Glomerular endothelial cell (primary cell): ENCODE measurements around the gene JARID2. TPM values are rescaled to one million over a fixed set of nuclear protein-coding genes. Genes with fewer than 3 reads are reported as not detected.

Experiments used
- DNase-seq: peaks from one replicate; pipeline ENCODE4 v3.0.0-alpha.2; 2011; ENCODE audit warnings: low read depth, low spot score; ENCODE audit errors: extremely low read depth
- total RNA-seq: library from RNA; depleted of rRNA; stranded (reverse); fragments of >200 nt; gene quantifications from 2 replicates; pipeline ENCODE4 v1.2.3, GENCODE V29; 2015

The JARID2 gene
- total RNA-seq, 1 donor from 2014 or later: 16.7 TPM

DNA sequence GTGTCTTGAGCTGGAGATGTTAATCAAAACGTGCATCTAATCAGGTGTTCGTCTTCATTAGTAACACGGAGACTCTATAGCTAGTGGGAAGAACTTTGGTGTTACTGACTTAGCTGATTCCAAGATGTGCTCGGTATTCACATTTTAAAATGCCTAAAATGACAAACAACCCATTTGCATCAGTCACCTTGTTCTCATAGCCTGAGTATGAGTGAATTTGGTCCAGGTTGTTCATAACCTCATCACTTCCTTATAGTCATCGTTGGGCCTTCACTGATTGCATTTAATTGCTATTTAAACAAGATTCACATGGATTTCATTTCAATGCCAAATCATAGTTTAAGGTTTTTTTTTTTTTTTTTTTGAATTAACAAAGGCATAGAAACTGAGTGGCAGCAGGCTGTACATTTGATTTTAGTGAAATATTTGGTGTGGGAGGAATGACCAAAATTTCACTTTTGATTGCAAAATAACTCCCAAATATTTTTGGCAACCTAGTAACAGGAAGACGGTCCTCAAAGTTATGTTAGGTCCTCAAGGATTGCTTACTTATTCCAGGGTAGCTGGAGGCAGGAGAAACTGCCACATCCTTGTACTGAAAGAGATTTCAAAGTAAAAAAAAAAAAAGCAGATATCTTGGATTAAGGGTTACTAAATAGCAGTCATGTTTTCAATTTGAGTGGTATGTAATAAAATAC, 104.7 kb downstream of the JARID2 start:
- DNase-seq: no peak

GRCh38 chr6:15351631-15352030, 105.8 kb downstream of the JARID2 start:
- no peak for DNase-seq

DNA sequence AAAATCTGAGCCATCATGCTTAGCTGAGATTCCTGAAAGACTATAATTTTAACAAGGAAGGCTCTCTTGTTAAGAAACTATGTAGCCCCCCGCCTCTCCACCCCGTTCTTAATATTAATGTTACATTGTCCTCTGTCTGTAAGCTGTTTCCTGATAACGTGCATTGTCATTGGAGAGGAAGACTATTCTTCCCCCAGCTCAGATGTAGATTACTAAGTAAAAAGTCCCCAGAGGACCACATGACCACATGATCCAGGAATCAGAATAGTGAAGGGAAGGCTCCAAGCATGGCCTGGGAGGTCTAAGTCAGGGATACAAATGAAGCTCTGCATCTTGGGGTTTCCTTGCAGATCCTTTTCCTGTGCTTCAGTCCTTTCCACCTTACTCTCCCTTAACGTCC, 106.4 kb downstream of the JARID2 start:
- DNase-seq: no peak

- DNase-seq: no peak
Observed at GRCh38 chr6:15352845-15353244, 107.0 kb downstream of the JARID2 start.

- DNase-seq: no peak
Observed at GRCh38 chr6:15355683-15356099, 109.8 kb downstream of the JARID2 start.

- no peak for DNase-seq
Observed at GRCh38 chr6:15356179-15356578, 110.3 kb downstream of the JARID2 start.

DNA sequence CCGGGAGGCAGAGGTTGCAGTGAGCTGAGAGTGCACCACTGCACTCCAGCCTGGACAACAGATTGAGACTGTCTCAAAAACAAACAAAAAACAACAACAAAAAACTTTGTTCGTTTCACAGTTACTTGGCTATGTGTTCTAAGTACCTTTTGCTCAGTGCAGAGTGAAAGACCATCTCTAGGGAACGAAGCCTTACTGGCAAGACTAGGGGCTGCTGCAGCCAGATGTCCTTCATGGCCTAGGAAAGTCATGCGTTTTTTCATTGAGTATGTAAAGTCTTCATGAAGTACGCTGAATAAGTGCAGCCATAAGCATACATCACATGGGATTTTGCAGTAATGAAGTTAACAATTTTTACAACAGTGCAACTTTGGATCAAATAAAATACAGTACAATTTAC, 111.1 kb downstream of the JARID2 start:
- DNase-seq: no peak

DNA sequence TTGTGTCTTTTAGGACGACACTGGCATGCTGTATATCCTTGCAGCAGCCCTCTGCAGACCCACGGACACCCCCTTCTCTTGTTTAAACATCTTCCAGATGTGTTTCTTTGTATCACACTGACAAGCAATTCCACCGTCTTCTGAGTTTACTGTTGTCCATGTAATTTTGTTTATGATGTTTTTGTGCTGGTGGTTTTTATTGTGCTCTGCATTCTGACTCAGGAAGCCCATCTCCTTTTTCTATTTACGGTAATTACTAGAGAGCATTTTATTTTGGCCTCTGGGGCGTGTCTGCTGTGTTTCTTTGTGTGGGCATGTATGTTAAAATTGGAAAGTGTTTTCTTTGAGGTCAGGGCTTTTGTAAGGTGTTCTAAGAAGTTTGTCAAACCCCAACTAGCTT, 111.9 kb downstream of the JARID2 start:
- DNase-seq: no peak

DNA sequence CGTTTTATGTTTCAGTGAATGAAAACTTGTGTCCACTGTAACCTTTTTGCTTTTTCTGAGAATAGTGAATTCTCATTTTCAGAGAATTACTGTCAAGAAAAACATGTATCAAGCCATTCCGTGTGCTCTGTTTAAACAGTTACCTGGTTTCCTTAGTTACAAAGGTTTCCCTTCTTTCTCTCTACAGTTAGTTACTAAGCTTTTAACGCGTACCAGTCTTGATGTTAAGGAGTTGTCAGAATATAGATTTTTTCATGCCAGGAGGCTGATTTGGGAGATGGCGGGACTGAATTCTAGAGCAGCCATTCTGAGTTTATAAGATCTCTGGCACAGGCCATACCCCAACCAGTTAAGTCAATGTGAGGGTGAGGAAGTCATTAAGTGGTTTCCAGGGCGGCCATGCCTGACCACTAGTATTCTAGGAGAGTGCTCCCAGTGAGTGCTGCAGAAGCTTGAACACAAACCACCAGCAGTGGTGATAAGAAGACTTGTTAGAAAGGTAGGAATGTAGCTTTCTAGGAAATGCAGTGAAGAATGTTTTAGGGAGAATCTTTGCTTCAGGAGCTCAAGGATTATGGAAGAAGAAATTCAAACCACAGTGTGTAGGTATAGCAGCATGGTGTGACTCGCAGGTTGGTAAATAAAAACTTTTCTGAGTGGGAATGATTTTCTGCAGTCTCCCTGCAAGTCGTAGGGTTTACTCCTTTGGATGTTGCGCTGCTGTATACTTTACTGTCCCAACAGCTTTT, 112.9 kb downstream of the JARID2 start:
- no peak for DNase-seq

DNA sequence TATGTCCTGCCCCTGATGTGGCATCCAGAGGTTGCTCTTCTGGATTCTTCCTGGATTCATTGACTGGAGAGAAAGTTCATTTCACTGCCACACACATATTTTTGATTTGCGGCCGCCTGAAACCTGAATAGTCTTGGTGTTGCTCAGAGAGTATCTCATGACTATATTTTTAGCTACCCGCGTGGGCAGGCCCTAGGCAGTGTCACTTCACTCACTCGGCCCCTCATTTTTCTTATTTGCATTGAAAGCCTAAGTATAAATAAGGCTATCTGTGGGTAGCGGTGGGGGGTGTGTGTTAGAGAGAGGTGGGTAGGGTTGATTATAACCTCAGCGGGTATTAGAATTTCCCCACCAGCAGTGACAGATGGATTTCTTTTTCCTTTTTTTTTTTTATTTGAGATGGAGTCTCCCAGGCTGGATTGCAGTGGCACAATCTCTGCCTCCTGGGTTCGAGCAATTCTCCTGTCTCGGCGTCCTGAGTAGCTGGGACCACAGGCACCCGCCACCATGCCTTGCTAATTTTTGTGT, 113.5 kb downstream of the JARID2 start:
- no peak for DNase-seq

GRCh38 chr6:15360300-15360699, 114.4 kb downstream of the JARID2 start:
- DNase-seq: no peak

DNA sequence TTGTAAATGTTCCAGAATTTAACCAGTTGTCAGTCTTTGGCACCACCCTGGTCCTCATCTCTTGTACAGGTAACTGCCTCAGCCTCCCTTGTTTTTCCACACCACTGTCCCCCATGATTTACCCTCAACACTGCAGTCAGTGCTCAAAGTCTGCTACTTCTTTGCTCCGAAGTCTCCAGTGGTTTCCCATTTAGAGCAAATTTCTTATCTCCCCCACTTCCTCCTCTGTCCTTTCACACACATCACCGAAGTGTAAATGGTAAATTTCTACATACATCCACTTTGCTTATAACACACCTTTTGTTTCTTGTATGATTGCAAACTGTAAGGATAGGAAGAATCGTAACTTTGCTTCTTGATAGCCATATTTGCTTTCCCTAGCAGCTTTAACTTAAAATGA, 115.3 kb downstream of the JARID2 start:
- DNase-seq: no peak

- DNase-seq: no peak
Observed at GRCh38 chr6:15362274-15363160, 116.6 kb downstream of the JARID2 start.

GRCh38 chr6:15363164-15363522, 117.3 kb downstream of the JARID2 start:
- DNase-seq: no peak

GRCh38 chr6:15363523-15364400, 117.9 kb downstream of the JARID2 start:
- no peak for DNase-seq

GRCh38 chr6:15364401-15365037, 118.7 kb downstream of the JARID2 start:
- no peak for DNase-seq

GRCh38 chr6:15365273-15365687, 119.4 kb downstream of the JARID2 start:
- DNase-seq: peak; percentile 18

- DNase-seq: no peak
Observed at GRCh38 chr6:15366003-15366535, 120.2 kb downstream of the JARID2 start.

- no peak for DNase-seq
Observed at GRCh38 chr6:15366879-15367278, 121.0 kb downstream of the JARID2 start.
